OCI-LY3 (cell line): ENCODE data around the gene AADAC.

ENCODE experiments used
- H2AFZ ChIP-seq: fragments of 200-600, 300-600 bp; shearing (Covaris generic); 2 replicates; pipeline ENCODE4 v1.6.0; 2014; ENCODE audit warnings: antibody characterized with exemption, low read depth, low read length
- H3K27ac ChIP-seq: fragments of 200-600, 300-600 bp; sonication (generic); 2 replicates; pipeline ENCODE4 v1.5.1; 2014; ENCODE audit warnings: mild to moderate bottlenecking, low read length, moderate library complexity, mixed read lengths
- H3K27me3 ChIP-seq: fragments of 200-600, 300-600 bp; sonication (generic); 2 replicates; pipeline ENCODE4 v1.6.1; 2014; ENCODE audit warnings: low read depth, low read length, mixed read lengths
- H3K36me3 ChIP-seq: fragments of 200-600, 300-600 bp; sonication (generic); replicated peaks from 2 replicates; pipeline ENCODE3; 2014; ENCODE audit warnings: low read depth, low read length, mixed read lengths
- H3K4me1 ChIP-seq: fragments of 300-600, 200-600 bp; sonication (generic); 2 replicates; pipeline ENCODE4 v1.6.1; 2014; ENCODE audit warnings: low read length, mixed read lengths
- H3K4me2 ChIP-seq: fragments of 200-600, 300-600 bp; sonication (generic); 2 replicates; pipeline ENCODE4 v1.6.1; 2014; ENCODE audit warnings: low read length, mixed read lengths
- H3K4me3 ChIP-seq: fragments of 300-600, 200-600 bp; sonication (generic); 2 replicates; pipeline ENCODE4 v1.5.1; 2014; ENCODE audit warnings: antibody characterized with exemption, mild to moderate bottlenecking, low read length, moderate library complexity
- H3K79me2 ChIP-seq: fragments of 300-600, 200-600 bp; shearing (Covaris generic); 2 replicates; pipeline ENCODE4 v1.6.1; 2014; ENCODE audit warnings: mild to moderate bottlenecking, low read length, mixed read lengths
- H3K9ac ChIP-seq: fragments of 300-600, 200-600 bp; shearing (Covaris generic); 2 replicates; pipeline ENCODE4 v1.6.0; 2014; ENCODE audit warnings: mild to moderate bottlenecking, low read length, moderate library complexity
- H3K9me3 ChIP-seq: fragments of 200-600, 300-600 bp; shearing (Covaris generic); 2 replicates; pipeline ENCODE4 v1.6.1; 2014; ENCODE audit warnings: low read length, mixed read lengths; ENCODE audit not compliant: insufficient read depth
- H4K20me1 ChIP-seq: fragments of 200-600, 300-600 bp; sonication (generic); 2 replicates; pipeline ENCODE4 v1.6.1; 2016; ENCODE audit warnings: low read length, mixed read lengths; ENCODE audit not compliant: insufficient read depth
- EZH2phosphoT487 ChIP-seq: fragments of 200-600 bp; shearing (Covaris generic); IDR thresholded peaks from 2 replicates; pipeline ENCODE4 v1.6.1; 2018; ENCODE audit warnings: antibody characterized with exemption, mixed run types, low read depth
- TF ChIP-seq, protein P1 (sequence below): fragments of 200-600, 300-600 bp; sonication (generic); IDR thresholded peaks from 2 replicates; pipeline ENCODE4 v1.5.1; 2014; ENCODE audit warnings: antibody characterized with exemption, low read length, low read depth

AADAC gene

DNA sequence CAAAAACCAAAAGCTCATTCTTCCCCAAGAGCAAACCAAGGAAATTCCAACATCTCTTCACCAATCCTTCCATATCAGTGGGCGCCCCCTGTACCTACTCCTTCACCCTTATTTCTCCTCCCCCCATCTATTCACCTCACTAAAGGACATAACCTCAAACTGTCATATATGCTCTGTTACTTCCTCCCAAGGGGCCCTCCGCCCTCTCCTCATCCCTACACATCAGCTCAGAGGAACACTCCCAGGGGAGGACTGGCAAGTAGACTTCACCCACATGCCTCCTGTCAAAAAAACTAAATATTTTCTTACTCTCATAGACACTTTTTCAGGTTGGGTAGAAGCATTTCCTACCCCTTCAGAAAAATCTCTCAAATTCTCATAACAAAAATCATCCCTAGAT, 2.4 kb upstream of the AADAC start:
- Histone ChIP-seq H3K79me2 (no peaks in the 10 kb centered on the region), H3K4me3 (no peak overlapping the region), H2AFZ (no peak overlapping the region), H3K27me3 (0 out of 2 replicates have a peak, but pooled peaks cover 5% of the 10 kb centered on the region), H3K36me3 (no peaks in the 10 kb centered on the region), H3K4me2 (no peak overlapping the region), H3K4me1 (no peaks in the 10 kb centered on the region), H3K9ac (no peak overlapping the region), H3K9me3 (no peaks in the 10 kb centered on the region), H3K27ac (no peak overlapping the region), H4K20me1 (no peaks in the 10 kb centered on the region)
- no peak for TF ChIP-seq EZH2phosphoT487

DNA sequence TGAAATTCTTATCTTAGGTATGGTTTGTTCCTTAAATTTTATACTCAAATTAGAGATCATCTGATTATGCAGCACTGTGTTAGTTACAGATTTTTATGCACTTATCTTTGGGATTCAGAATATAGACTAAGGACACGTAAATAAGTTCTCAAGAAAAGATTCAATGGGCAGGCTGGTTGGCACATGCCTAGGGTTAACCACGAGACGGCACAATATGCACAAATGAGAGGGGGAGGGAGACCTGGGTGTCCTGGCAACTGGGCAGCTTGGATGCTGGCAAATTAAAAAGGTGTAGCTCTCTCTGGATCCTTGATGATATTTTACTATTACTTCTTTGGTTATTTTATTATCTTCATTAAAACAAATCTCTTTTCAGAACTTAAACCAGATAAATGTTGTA, 672 bp downstream of the AADAC start:
- Histone ChIP-seq H4K20me1 (no peaks in the 10 kb centered on the region), H3K27ac (no peak overlapping the region), H3K4me1 (no peaks in the 10 kb centered on the region), H3K9me3 (no peaks in the 10 kb centered on the region), H3K36me3 (no peaks in the 10 kb centered on the region), H2AFZ (no peak overlapping the region), H3K27me3 (0 out of 2 replicates have a peak, but pooled peaks cover 5% of the 10 kb centered on the region), H3K79me2 (no peaks in the 10 kb centered on the region), H3K4me2 (no peak overlapping the region), H3K4me3 (no peak overlapping the region), H3K9ac (no peak overlapping the region)
- TF ChIP-seq EZH2phosphoT487 = no peak
- TF ChIP-seq, protein P1, sequence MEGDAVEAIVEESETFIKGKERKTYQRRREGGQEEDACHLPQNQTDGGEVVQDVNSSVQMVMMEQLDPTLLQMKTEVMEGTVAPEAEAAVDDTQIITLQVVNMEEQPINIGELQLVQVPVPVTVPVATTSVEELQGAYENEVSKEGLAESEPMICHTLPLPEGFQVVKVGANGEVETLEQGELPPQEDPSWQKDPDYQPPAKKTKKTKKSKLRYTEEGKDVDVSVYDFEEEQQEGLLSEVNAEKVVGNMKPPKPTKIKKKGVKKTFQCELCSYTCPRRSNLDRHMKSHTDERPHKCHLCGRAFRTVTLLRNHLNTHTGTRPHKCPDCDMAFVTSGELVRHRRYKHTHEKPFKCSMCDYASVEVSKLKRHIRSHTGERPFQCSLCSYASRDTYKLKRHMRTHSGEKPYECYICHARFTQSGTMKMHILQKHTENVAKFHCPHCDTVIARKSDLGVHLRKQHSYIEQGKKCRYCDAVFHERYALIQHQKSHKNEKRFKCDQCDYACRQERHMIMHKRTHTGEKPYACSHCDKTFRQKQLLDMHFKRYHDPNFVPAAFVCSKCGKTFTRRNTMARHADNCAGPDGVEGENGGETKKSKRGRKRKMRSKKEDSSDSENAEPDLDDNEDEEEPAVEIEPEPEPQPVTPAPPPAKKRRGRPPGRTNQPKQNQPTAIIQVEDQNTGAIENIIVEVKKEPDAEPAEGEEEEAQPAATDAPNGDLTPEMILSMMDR = no peak

DNA sequence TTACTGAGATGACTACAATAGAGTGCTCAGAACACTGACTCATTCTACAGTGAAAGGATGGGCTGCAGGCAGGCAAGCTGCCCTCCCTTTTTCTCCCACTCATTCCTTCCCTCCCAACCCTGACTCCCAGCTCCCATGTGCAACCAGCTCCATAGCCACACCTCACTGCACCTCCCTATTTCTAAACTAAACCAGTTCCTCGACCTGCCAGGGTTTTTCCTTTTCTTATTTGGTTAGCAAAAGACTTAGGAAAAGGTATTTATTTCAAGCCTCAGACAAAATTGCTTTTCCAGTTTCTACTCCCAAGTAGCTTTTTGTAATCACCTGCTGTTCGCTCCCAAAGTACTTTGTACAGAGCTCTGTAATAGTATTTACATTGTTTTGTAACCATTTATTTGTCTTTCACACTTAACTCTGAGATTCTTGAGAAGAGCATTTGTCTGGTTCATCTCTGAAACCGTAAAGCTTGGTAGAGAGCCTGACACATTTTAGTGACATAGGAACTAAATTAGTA, 2.2 kb downstream of the AADAC start:
- Histone ChIP-seq H4K20me1 (no peaks in the 10 kb centered on the region), H3K36me3 (no peaks in the 10 kb centered on the region), H3K27me3 (0 out of 2 replicates have a peak, but pooled peaks cover 5% of the 10 kb centered on the region), H3K9ac (no peak overlapping the region), H3K4me2 (no peak overlapping the region), H3K4me1 (no peaks in the 10 kb centered on the region), H3K27ac (no peak overlapping the region), H3K79me2 (no peaks in the 10 kb centered on the region), H3K9me3 (no peaks in the 10 kb centered on the region), H2AFZ (no peak overlapping the region; the same call in 1 of the 2 replicates), H3K4me3 (no peak overlapping the region)
- no peak for TF ChIP-seq EZH2phosphoT487
- TF ChIP-seq, protein P1 = no peak

DNA sequence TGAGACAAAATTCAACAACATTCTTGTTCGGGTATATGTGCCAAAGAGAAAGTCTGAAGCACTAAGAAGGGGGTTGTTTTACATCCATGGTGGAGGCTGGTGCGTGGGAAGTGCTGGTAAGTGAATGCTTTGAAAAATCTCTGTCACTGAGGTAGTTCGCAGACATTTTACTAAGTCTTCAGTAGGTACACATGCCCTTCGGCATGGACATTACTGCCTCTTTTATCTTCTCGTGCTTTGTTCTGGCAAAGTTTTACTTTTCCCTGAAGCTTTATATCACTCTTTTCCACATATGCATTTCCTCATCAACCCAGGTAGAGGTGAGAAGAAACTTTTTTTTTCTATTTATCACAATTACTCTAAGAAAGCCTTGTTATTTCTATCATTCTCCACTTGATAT, 3.6 kb downstream of the AADAC start:
- H3K36me3 ChIP-seq = no peaks in the 10 kb centered on the region
- no peak overlapping the region for H3K4me3 ChIP-seq
- H3K4me1 ChIP-seq = no peaks in the 10 kb centered on the region
- H3K27me3 ChIP-seq = 0 out of 2 replicates have a peak, but pooled peaks cover 5% of the 10 kb centered on the region
- no peaks in the 10 kb centered on the region for H4K20me1 ChIP-seq
- no peak overlapping the region for H3K27ac ChIP-seq
- no peak overlapping the region for H3K9ac ChIP-seq
- no peak overlapping the region for H3K4me2 ChIP-seq
- no peak for TF ChIP-seq EZH2phosphoT487
- TF ChIP-seq, protein P1 = no peak
- no peaks in the 10 kb centered on the region for H3K79me2 ChIP-seq
- no peak overlapping the region for H2AFZ ChIP-seq
- no peaks in the 10 kb centered on the region for H3K9me3 ChIP-seq
